Peyer's patch (tissue), 4 donors: ENCODE data around the gene GPC6. TPM values are rescaled to one million over a fixed set of nuclear protein-coding genes. Genes with fewer than 3 reads are reported as not detected.

ENCODE experiments used
- DNase-seq, 3 donors: peaks; one replicate each; pipeline ENCODE4 v3.0.0-alpha.2; 2017 to 2019
- H3K27ac ChIP-seq, 4 donors: fragments of 200-600 bp; sonication (generic); one replicate each; pipeline ENCODE4 v1.5.1; 2016 to 2019
- H3K27me3 ChIP-seq, 2 donors: fragments of 200-600 bp; sonication (generic); one replicate each; pipeline ENCODE4 v1.5.1; 2019
- H3K36me3 ChIP-seq, 3 donors: fragments of 200-600 bp; sonication (generic); one replicate each; pipeline ENCODE4 v1.5.1; 2016 to 2019
- H3K4me1 ChIP-seq, 4 donors: fragments of 200-600 bp; sonication (generic); one replicate each; pipeline ENCODE4 v1.5.1; 2016 to 2019
- H3K4me3 ChIP-seq, 4 donors: fragments of 200-600 bp; sonication (generic); 1 replicate in 3 of 4; 2 replicates in 1 of 4; pipeline ENCODE4 v1.5.1; 2016 to 2019; ENCODE audit warnings: mild to moderate bottlenecking in 1 of 4
- H3K9me3 ChIP-seq, 4 donors: fragments of 200-600 bp; sonication (generic); one replicate each; pipeline ENCODE4 v1.5.1; 2016 to 2019; ENCODE audit warnings: mild to moderate bottlenecking in 1 of 4
- POLR2A ChIP-seq, 2 donors: fragments of 450-650 bp; IDR thresholded peaks; one replicate each; pipeline ENCODE4 v1.5.1; 2017; ENCODE audit warnings: antibody characterized with exemption in 2 of 2, mild to moderate bottlenecking in 2 of 2, moderate library complexity in 2 of 2
- total RNA-seq, 4 donors: library from RNA; depleted of rRNA; stranded (reverse); fragments of >200 nt; gene quantifications; one replicate each; pipeline ENCODE4 v1.1.0, GENCODE V29; 2016
- TF ChIP-seq, protein P1 (sequence below), 6 experiments: fragments of 450-650 bp in 4 of 6; fragments of 200-600 bp in 2 of 6; sonication (generic) in 1 of 6; IDR thresholded peaks; one replicate each; pipeline ENCODE4 v1.5.1; 2017 to 2019; ENCODE audit warnings: antibody characterized with exemption in 6 of 6, mild to moderate bottlenecking in 3 of 6, moderate library complexity in 1 of 6

Gene GPC6
- total RNA-seq, 4 donors from 2014 or later: 1.6 to 13.2 (median 2.6) TPM

DNA sequence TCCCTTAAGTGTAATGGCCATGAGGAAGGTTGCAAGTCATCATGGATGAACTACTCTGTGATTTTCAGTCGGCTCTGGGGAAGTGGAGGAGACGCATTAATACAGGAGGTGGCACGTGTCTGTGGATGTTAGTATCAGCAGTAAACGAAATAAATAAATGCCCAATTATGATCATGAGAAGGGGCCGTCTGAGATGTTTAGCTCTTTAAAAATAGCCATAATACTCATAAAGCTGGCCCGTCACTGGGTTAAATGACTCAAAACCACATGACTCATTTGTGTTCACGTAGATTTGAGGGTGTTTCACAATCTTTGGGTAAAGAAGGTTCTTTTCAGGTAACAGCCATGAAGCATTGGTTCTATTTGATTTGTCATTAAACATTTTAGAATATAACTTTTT, 620.6 kb downstream of the GPC6 start:
- TF ChIP-seq POLR2A (IDR thresholded peaks at IDR 0.05): no peak
- TF ChIP-seq, protein P1, sequence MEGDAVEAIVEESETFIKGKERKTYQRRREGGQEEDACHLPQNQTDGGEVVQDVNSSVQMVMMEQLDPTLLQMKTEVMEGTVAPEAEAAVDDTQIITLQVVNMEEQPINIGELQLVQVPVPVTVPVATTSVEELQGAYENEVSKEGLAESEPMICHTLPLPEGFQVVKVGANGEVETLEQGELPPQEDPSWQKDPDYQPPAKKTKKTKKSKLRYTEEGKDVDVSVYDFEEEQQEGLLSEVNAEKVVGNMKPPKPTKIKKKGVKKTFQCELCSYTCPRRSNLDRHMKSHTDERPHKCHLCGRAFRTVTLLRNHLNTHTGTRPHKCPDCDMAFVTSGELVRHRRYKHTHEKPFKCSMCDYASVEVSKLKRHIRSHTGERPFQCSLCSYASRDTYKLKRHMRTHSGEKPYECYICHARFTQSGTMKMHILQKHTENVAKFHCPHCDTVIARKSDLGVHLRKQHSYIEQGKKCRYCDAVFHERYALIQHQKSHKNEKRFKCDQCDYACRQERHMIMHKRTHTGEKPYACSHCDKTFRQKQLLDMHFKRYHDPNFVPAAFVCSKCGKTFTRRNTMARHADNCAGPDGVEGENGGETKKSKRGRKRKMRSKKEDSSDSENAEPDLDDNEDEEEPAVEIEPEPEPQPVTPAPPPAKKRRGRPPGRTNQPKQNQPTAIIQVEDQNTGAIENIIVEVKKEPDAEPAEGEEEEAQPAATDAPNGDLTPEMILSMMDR (IDR thresholded peaks at IDR 0.05): no peak
- Histone ChIP-seq H3K9me3 (no peaks in the 10 kb centered on the region), H3K36me3 (no peaks in the 10 kb centered on the region), H3K4me3 (no peak overlapping the region), H3K27ac (no peak overlapping the region), H3K4me1 (no peaks in the 10 kb centered on the region), H3K27me3 (no peaks in the 10 kb centered on the region)
- no peak for DNase-seq

DNA sequence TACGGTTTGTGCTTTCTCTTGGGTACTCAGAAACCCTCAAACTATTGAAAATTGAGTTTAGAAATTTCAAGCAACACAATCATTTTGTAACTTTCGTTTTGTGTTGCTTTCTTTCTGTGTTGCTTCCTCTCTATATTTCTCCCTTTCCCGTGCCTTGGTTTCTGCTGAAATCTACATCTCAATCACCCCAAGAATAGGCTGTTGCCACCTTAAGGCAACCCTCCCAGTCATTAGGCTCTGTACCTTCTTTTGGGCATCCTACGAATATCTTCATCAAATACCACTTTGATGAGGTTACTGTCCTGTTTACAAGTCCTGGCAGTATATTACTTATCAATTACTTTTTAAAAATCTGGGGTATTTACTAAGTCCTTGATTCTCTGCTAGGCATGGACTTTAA, 621.6 kb downstream of the GPC6 start:
- no peak overlapping the region for H3K4me3 ChIP-seq
- no peak for TF ChIP-seq POLR2A (IDR thresholded peaks at IDR 0.05)
- TF ChIP-seq, protein P1 (IDR thresholded peaks at IDR 0.05): no peak
- DNase-seq: no peak
- H3K9me3 ChIP-seq: no peaks in the 10 kb centered on the region
- H3K27ac ChIP-seq: no peak overlapping the region
- no peaks in the 10 kb centered on the region for H3K36me3 ChIP-seq
- no peaks in the 10 kb centered on the region for H3K4me1 ChIP-seq
- H3K27me3 ChIP-seq: no peaks in the 10 kb centered on the region

DNA sequence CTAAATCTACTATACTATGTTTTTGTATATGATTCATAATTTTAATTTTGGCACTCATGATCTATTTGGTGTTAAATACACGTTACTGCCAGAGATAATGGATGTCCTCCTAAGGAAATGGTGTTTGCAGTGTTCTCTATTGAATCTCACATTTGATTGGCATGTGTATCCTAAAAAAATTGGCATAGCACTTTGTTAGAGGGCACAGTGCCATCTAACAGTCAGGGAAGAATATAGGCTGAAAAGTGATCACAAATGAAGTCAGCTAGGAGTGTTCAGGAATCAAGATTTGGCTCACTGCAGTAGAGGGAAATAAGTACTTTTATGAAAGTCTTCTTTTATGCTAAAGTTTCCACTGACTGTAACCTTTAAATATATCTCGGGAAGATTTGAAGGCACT, 624.6 kb downstream of the GPC6 start:
- DNase-seq: no peak
- Histone ChIP-seq H3K36me3 (no peaks in the 10 kb centered on the region), H3K4me3 (no peak overlapping the region), H3K4me1 (no peaks in the 10 kb centered on the region), H3K27ac (no peak overlapping the region), H3K27me3 (no peaks in the 10 kb centered on the region), H3K9me3 (no peaks in the 10 kb centered on the region)
- TF ChIP-seq, protein P1 (IDR thresholded peaks at IDR 0.05): no peak
- TF ChIP-seq POLR2A (IDR thresholded peaks at IDR 0.05): no peak

DNA sequence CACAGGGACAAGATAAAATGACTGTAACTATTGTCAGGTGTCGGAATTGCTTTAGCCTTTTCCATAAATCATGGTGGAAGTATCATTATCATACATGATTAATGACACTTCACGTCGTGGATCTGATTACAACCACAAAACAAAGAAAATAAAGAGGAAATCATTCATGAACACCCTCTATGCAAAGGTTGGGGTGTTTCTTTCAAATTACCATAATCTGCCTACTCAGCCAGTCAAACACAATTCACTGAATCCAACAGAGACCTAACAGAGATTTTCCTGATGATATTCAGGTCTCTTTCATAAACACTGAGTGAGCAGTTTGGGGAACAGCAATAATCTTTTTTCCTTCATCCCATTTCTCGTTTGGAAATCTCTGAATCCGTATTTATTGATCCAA, 627.3 kb downstream of the GPC6 start:
- Histone ChIP-seq H3K27ac (no peak overlapping the region), H3K9me3 (no peaks in the 10 kb centered on the region), H3K4me1 (no peaks in the 10 kb centered on the region), H3K36me3 (no peaks in the 10 kb centered on the region), H3K27me3 (no peaks in the 10 kb centered on the region), H3K4me3 (no peak overlapping the region)
- no peak for TF ChIP-seq POLR2A (IDR thresholded peaks at IDR 0.05)
- TF ChIP-seq, protein P1 (IDR thresholded peaks at IDR 0.05): no peak
- no peak for DNase-seq

DNA sequence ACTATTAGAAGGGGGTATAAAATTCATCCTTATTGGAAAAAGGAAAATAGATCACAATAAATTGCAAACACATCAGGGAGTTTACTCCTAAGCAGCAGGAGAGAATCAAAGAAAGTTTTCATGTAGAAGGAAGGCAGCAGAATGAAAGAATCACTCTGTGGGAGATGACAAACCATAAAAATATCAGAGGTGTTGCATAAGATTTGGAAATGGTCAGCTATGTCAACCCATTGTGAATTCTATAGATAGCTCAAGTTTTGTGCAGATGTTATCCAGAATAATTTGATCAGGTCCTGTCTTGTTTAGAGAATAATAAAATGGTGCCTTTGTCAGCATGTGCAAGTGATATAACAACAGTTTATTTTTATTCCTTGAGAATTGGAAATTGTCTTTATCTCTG, 630.5 kb downstream of the GPC6 start:
- DNase-seq: no peak
- no peaks in the 10 kb centered on the region for H3K36me3 ChIP-seq
- H3K27ac ChIP-seq: no peak overlapping the region
- H3K27me3 ChIP-seq: no peaks in the 10 kb centered on the region
- H3K4me1 ChIP-seq: no peaks in the 10 kb centered on the region
- H3K9me3 ChIP-seq: no peaks in the 10 kb centered on the region
- TF ChIP-seq, protein P1 (IDR thresholded peaks at IDR 0.05): no peak
- no peak for TF ChIP-seq POLR2A (IDR thresholded peaks at IDR 0.05)
- H3K4me3 ChIP-seq: no peak overlapping the region

DNA sequence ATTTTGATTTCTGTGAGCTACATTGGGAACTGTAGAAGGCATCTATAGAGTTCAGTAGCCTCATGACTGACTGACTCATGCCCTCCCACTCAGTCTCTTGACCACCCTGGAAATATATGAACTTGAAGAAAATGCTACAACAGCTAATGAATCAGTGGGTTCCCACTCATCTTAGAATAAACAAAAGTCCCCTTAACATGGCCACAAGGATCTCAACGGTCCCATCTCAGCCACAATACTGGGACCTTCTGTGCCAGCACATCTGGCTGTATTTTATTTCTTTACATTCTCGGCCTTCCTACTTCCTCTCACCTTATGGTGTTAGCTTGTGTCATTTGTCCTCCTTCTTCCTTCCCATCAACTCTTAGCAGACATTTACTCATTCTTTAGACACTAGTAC, 633.1 kb downstream of the GPC6 start:
- Histone ChIP-seq H3K4me1 (no peaks in the 10 kb centered on the region), H3K4me3 (no peak overlapping the region), H3K9me3 (no peaks in the 10 kb centered on the region), H3K27me3 (no peaks in the 10 kb centered on the region), H3K27ac (no peak overlapping the region), H3K36me3 (no peaks in the 10 kb centered on the region)
- no peak for DNase-seq
- TF ChIP-seq, protein P1 (IDR thresholded peaks at IDR 0.05): no peak
- no peak for TF ChIP-seq POLR2A (IDR thresholded peaks at IDR 0.05)
